ENCODE measurements around the gene NRIP1.

- TF ChIP-seq CTCF (IDR thresholded peaks at IDR 0.05; ENCODE audit: extremely low read depth in 1 of 2, insufficient read depth in 1 of 2, low read depth in 1 of 2, low read length in 2 of 2): no peak
- TF ChIP-seq POLR2A (IDR thresholded peaks at IDR 0.05; ENCODE audit: low read depth, low read length): no peak
- TF ChIP-seq POLR2AphosphoS5 (IDR thresholded peaks at IDR 0.05; ENCODE audit: insufficient read depth, low read depth, low read length): no peak
- TF ChIP-seq EZH2 (IDR thresholded peaks at IDR 0.05; ENCODE audit: borderline replicate concordance, low read depth, low read length, severe bottlenecking): no peak
- no peak for TF ChIP-seq MYC (IDR thresholded peaks at IDR 0.05; ENCODE audit: low read depth, low read length)
- no peak for TF ChIP-seq GATA2 (IDR thresholded peaks at IDR 0.05; ENCODE audit: insufficient read depth, insufficient read length, low read depth, low read length)
- TF ChIP-seq, protein P1, sequence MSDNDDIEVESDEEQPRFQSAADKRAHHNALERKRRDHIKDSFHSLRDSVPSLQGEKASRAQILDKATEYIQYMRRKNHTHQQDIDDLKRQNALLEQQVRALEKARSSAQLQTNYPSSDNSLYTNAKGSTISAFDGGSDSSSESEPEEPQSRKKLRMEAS (IDR thresholded peaks at IDR 0.05; ENCODE audit: insufficient read depth, insufficient read length): no peak
- TF ChIP-seq JUN (IDR thresholded peaks at IDR 0.05; ENCODE audit: borderline replicate concordance, insufficient read depth, insufficient read length, low read depth): no peak
Measured at GRCh38 chr21:14962217-14962616, 102.6 kb downstream of the NRIP1 start.

Data from endothelial cell of umbilical vein (primary cell).